HG03457 (cell line): ENCODE results near the gene BUB1B.
"Not testable (repeated sequence)": the region's sequence is repeated elsewhere in the genome, so short reads cannot be mapped to it uniquely, and the experiment has no call there.

Experiments
- ATAC-seq: cut with Tn5 transposase; IDR thresholded peaks from one replicate; pipeline ENCODE4 v1.9.1; 2021; ENCODE audit warnings: moderate number of reproducible peaks; ENCODE audit not compliant: unreplicated experiment

The BUB1B gene

DNA sequence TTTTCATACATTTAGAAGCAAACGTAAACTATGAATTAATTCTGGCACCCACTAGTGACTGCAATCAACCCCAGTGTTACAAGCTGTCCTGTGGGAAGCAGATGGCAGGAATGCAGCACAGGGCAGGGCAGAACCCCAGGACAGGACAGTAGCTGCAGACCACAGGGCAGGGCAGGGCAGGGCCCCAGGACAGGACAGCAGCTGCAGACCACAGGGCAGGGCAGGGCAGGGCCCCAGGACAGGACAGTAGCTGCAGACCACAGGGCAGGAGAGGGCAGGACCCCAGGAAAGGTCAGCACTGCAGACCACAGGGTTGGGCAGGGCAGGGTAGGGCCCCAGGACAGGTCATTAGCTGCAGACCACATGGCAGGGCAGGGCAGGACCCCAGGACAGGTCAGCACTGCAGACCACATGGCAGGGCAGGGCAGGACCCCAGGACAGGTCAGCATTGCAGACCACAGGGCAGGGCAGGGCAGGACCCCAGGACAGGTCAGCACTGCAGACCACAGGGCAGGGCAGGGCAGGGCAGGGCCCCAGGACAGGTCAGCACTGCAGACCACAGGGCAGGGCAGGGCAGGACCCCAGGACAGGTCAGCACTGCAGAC lies 24.9 kb upstream of the BUB1B start:
- not testable (repeated sequence) for ATAC-seq

DNA sequence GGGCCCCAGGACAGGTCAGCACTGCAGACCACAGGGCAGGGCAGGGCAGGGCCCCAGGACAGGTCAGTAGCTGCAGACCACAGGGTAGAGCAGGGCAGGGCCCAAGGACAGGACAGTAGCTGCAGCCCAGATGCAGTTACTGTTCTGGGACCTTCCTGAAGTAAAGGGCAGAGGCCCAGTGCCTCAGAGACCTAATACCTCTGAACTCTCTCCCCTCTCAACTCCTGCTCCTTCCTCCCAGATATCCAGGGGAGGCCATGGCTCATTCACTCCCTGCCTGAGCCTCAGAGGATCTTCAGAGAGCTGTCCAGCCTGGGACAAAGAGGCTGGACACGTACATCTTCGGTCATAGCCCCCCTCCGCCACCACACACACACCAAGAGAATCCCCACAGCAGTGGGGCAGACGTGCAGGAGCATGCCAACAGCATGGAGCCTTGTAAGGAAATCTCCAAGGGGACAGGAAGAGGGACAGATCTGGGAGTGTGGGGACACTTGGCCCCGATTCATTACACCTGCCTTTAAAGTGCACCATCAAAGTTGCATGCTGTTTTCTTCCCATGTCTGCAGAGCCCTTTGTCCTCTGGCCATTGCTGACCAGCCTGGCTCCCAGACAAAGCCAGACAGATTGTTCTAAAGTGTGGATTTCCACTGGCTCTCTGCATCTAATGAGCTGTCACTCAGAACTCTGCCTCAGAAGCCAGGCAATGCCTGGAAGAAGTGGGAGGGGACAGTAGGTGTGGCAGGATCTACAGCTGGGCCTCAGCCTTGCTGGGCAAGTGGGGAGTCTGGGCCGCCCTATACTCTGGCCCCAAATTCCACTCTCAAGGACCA lies 24.2 kb upstream of the BUB1B start:
- ATAC-seq: no peak

DNA sequence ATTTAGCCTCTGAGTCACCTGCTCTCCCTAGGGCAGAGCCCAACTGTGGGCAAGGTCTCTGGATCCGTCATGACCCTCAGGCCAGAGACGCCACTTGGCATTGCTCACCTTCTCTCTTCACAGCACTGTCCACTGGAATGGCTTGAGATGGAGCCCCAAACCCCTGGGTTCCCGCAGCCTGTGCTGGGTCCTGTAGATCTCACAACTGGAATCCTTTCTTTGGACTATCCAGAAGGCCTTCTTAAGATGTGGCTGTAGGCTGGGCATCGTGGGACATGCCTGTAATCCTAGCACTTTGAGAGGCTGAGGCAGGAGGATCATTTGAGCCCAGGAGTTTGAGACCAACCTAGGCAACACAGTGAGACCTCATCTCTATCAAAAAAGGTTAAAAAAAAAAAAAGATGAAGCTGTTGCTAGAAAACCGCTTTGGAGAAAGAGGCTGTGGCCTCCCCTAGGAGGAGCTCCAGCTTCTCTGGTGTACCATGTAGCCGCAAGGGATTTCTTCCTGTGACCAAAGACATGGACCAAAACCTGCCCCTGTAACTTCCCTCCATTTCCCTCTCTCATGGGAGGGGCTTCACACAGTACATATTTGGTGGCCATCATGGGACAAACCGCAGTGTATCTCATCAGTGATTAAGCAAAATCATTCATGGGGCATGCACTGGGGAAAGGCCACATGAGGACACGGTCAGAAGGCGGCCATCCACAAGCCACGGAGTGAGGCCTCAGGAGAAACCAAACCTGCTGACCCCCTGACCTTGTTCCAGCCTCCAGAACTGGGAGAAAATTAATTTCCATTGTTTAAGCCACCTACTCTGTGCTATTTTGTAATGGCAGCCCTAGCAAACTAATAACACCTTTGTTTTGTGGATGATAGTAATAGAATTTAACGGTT lies 23.3 kb upstream of the BUB1B start:
- no peak for ATAC-seq

DNA sequence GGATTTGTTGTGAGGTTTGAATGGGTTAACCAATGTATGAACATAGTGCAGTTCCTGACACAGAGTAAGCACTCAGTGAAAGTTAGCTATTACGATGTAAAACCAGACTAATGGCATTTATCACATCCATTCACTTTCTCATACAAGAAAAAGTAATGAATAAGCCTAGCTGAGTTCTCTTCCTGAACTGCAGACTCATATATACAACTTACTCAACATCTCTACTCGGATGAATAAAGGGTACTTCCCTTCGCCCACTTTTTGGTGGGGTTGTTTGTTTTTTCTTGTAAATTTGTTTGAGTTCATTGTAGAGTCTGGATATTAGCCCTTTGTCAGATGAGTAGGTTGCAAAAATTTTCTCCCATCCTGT lies 22.7 kb upstream of the BUB1B start:
- not testable (repeated sequence) for ATAC-seq

DNA sequence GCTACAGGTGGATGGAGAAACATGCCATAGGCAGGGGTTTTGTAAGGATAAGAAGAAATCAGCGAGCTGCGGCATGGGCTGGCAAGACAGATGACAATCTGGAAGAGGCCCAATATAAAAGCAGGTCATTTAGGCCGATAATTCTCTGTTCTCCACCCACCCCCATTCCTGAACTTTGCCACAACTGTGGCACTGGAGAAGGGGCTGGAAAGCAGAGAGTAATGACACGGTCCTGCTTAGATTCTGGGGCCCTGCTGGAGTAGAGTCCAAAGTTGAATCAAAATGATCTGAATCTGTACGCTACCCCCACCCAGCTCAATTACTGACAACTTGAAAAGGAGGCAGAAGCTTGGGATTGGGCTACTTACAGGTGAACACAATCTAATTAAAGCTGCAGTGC lies 18.4 kb upstream of the BUB1B start:
- no peak for ATAC-seq

DNA sequence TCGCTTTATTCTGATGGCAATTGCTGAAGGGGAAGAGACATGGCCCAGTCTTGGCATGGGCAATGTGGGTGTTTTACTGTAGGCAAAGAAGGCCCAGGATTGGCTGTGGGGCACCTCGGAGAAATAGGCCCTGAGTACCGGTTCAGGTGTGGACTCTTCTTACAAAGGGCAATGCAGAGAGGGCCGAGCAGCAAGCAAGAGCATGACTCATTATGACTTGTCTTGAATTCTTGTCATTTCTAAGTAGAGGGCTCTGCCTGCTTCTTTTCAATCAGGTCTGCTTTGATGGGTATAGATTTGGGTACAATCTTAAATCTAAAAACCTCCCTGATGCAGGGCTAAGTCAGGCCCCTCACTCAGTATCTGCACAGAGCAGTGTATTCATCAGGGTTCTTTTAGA lies 14.8 kb upstream of the BUB1B start:
- ATAC-seq: no peak

DNA sequence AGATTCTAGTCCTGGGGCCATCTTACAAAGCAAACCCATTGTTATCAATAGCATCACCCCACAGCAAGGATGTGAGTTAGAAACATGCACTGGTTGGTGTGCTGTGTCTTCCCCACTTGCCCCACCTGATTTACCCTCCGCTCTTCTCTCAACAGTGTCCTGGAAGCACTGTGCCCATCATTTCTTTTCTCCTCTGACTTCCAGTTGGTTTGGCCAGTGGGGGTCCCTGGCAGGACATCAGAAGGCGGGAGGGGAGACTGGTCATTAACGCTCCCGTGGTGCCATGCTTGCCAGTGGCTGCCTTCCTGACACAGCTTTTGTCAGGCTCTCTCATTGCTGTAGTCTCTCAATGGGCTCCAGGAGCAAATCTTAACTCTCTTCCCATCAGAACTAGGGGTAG lies 11.5 kb upstream of the BUB1B start:
- ATAC-seq: no peak

DNA sequence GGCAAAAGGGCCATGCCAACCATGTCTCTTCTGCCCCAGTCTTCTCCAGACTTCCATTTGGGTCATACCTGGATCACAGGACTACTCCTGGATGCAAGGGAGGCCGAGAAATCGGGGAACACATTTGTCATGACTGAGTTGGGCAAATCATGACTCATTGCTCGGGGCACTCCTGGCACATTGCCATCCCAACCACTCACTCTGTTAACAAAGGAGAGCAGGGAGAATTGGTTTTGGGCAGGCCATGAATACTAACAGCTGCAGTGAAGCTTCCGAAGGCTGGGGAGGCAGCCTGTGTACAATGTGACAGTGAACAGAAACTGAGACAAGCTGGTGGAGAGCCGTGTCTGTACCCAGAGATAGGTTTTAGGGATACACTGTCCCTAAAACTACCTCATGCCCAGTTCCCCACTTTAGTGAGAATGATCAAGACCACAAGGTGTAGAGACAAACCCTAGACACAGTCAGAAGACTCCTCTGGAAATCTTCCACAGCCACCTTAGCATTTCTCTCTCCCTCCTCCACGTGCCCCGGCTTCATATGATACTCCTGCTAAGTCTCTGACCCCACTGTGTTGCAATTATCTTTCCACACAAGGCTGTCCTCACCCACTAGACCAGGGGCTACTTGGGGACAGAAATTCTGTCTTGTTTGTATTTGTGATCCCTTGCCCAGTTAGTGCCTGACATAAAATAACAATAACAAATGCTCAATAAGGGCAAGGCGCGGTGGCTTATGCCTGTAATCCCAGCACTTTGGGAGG lies 10.5 kb upstream of the BUB1B start:
- ATAC-seq: no peak

DNA sequence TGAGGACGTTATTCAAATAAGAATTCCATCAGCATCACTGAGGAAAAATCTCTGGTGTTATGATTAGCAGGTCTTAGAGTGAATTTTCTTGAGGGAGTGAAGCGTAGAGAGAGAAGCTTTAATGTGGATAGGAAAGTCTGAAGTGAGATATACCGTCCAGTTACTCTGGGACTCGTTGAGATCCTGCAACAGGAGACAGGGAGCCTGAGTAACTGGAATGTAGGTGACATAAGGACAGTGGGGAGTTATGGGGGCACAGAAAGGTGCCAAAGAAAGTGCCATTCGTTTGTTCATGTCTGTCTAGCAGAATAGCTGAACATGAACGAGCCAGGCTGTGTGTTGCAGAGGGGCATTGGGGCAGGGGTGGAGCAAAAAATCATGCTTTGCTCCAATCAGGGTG lies 9.4 kb upstream of the BUB1B start:
- ATAC-seq: no peak

DNA sequence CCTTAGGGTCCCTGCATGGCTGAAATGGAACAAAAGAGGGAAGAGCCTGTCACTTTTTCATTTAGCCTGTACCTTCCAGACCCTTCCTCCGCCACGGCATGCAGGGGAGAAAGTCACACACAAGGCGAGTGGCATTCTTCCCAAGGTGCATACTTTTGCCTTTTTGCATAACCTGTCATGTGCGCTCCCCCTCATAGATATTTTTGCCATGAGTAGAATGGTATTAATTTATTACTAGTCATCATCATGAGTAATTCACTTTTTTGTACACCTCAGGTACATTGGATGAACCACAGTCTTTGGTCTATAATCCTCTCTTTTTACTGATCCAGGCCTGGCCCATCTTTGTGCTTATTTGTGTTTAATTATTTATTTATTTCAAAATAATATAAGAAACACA lies 8.9 kb upstream of the BUB1B start:
- ATAC-seq: no peak

DNA sequence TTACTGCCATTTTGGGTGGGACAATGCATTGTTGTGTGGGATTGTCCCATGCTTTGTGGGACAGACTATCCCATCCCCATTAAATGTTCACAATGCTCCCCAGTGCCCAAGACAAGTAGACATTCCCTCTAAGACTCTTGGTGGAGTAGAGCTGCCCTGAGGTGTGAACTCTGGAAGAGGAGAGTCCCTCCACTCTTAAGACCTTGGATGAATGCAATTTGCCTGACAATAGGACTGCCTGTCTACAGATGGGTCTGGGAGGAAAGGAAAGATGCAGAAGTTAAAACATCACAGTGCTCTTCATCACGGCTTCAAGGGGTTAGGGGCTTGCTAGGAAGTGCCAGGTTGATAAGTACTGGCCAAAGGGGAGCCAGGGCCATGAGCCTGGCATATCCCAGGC lies 6.0 kb upstream of the BUB1B start:
- ATAC-seq: not testable (repeated sequence)

DNA sequence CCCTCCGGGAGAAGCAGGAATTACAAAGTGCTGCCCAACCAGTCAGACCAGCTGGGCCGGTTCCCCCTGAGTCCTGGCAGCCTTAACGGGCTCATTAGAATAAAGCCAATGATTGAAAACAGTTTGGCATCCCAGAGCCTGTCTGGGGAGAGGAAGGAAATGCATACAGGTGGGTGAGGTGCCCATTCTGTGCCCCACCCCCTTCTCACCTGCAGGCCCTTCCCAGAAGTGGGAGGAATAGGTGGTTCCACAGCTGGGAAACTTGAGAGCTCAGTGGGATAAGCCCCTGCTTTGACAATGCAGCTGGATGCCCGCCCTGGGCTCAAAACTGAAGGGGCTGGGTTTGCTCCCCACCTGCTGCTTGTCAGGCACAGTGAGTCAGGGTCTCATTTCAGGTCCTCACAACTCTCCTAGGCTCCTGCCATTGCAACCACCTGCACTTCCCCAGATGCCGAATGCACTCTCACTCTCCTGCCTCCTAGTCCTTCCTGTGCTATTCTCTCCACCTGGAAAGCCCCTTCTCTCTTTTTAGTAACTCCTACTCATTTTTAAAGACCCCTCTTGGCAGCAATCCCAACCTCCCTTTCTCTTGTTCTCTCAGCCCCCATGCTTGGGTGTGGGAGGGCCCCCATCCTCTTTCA lies 5.5 kb upstream of the BUB1B start:
- ATAC-seq: no peak

DNA sequence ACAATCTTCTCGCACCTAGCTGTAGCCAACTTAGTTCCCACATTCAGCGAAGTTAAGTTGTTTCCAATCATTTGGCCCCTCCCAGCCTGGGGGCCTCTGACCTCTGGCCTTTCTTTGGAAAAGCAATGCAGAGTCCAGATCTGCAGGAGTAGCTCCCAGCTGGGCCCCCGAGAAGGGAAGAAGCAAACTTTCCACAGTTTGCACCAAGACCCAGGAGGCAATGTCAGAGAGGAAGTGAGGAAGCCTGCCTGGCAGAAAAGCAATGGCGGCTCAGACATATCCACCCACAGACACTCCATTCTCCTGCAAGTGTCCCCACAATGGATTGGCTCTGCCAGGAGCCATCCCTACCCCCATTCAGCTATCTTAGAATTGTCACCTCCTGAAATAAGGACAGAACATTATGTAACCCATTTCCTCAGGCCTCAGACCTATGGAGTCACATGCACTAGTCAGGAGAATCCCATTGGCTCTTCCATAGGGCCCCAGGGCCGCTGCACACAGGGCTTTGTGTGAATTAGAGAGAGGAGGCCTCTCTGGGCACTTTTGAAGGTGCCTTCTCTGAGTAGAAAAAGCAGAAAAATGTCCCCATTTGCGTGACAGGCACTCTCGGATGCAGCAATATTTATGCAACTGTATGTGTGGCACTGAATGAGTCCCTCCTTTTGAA lies 3.0 kb upstream of the BUB1B start:
- ATAC-seq: no peak

DNA sequence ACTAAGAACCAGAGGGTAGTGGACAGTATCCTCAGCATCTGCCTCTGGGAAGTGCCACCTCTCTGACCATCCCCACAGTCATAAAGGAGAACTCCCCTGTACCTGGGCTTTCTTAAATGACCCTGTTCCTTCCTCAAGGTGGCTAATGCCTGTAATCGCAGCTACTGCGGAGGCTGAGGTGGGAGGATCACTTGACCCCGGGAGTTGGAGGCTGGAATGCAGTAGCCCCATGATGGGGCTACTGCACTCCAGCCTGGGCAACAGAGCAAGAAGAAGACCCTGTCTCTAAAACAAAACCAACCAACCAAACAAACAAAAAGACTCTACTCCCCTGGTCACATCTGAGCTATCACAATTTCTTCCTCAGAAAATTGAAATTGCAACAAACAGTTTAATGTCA lies 848 bp upstream of the BUB1B start:
- ATAC-seq: no peak

DNA sequence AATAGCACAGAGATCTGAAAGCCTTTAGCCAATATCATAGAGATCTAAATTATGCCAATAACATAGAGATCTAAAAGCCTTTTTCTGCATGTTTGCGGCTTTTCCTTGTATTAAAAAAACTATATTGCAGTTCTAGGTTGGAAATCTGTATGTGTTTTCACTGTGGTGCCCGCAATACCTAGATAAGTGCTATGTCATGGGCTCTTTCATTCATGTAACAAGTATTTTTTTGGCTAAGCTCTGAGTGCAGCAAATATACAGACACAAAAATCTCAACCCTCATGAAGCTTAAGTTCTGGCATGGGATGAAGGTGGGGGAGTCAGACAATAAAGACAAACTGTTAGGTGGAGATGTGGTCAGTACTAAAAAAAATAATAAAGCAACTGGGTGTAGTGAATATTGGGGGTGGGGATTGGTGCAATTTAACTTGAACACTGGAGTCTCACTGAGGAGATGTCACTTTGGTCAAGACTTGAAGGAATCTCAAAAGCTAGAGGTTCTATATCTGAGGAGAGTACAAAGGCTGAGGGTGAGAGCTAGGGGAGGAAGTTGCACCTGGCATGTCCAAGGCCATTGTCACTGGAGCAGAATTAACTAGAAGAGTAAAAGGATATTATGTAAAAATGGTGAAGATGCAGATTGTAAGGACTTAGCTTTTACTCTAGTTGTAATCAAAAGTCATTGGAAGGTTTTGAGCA lies 973 bp downstream of the BUB1B start:
- no peak for ATAC-seq

DNA sequence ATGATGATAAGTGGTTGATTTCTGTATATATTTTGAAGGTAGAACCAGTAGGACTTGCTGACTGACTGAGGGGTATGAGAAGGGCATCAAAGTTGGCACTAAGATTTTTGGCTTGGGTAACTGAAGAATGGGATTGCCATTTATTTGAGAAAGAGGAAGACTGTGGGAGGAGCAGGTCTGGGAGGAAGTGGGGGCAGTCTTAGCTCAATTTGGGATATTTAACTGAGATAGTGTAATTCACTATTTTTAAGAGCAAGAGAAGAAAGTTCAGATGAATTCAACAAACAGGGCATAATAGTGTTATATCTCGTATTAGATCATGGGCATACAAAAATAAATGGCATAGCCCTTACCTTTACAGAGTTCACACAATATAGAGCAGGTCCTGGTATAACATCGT lies 1.7 kb downstream of the BUB1B start:
- ATAC-seq: no peak

DNA sequence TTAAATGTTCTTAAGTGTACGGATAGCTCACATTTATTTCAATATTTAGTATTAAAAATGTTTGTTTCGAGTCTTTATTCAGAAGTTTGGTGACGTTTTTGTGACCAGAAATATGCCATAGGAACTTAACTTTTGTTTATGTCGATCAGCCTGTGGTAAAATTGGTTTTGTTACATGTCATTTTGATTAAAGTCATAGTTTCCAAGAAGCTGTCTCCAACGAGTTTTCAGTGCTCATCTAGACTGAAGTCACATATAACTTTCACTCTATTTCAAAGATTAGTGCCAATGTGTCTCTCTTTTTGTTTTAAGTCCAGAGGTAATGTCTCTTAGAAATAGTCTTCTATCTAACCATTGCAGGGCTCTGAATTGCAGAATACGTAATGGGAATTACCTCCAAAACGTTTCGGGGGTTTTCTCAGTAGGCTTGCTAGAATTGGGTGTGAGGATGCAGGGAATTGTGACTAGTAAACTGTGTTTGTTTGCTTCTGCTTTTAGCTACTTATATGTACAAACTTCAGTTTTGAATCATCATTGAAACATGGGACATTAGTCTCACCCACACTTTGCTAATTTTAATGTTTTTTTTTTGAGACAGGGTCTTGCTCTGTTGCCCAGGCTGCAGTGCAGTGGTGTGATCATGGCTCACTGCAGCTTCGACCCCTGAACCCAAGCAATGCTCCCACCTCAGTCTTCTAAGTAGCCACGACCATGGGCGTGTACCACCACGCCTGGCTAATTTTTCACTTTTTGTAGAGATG lies 3.0 kb downstream of the BUB1B start:
- ATAC-seq: no peak

DNA sequence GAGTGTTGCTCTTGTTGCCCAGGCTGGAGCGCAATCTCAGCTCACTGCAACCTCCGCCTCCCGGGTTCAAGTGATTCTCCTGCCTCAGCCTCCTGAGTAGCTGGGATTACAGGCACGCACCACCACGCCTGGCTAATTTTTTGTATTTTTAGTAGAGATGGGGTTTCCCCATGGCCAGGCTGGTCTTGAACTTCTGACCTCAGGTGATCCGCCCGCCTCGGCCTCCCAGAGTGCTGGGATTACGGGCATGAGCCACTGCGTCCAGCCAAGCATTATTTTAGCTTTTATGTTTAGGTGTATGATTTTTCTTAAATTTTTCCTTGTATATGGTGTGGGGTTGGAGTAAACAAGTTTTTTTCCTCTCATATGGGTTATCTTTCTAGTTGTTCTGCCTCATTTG lies 6.5 kb downstream of the BUB1B start:
- not testable (repeated sequence) for ATAC-seq

DNA sequence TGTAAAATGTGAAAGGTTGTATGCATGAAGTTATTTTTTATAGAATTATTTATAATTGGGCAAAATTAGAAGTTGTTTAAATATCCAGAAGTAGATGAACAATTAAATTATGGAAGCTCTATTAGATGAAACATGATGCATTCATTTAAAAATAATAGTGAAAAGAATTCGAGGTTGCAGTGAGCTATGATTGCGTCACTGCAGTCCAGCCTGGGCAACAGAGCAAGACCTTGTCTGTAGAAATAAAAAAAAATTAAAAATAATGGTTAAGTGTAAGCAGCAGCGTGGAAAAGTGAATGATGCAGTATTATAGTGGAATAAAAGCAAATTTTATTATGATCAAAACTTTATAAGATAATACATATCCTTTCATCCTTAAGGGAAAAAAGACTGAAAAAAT lies 14.3 kb downstream of the BUB1B start:
- ATAC-seq: no peak
